Effector memory CD4-positive, alpha-beta T cell (primary cell): ENCODE data around the gene PCGF1.
A peak's percentile ranks its signal among the peaks of the same experiment; 100 is the strongest.

Source experiments
- DNase-seq, 3 donors: peaks; one replicate each; pipeline ENCODE4 v3.0.0-alpha.2; 2020
- H3K27ac ChIP-seq: 2 replicates; pipeline ENCODE4 v1.7.0; 2013; ENCODE audit warnings: mild to moderate bottlenecking, low read length, moderate library complexity; ENCODE audit not compliant: insufficient read depth, poor library complexity, severe bottlenecking
- H3K27me3 ChIP-seq: replicated peaks from 2 replicates; pipeline ENCODE4 v1.7.0; 2013; ENCODE audit warnings: mild to moderate bottlenecking, low read length; ENCODE audit not compliant: insufficient read depth, control insufficient read depth, poor library complexity, severe bottlenecking
- H3K36me3 ChIP-seq: 2 replicates; pipeline ENCODE4 v1.7.0; 2013; ENCODE audit warnings: mild to moderate bottlenecking, low read length, moderate library complexity; ENCODE audit not compliant: control insufficient read depth, insufficient read depth
- H3K4me1 ChIP-seq: 2 replicates; pipeline ENCODE4 v1.7.0; 2013; ENCODE audit warnings: low read length, mild to moderate bottlenecking; ENCODE audit not compliant: control insufficient read depth, insufficient read depth, poor library complexity, severe bottlenecking
- H3K4me3 ChIP-seq: 2 replicates; pipeline ENCODE4 v1.7.0; 2013; ENCODE audit warnings: low read length, low read depth, mild to moderate bottlenecking; ENCODE audit not compliant: insufficient read depth, poor library complexity, severe bottlenecking
- H3K9me3 ChIP-seq: 2 replicates; pipeline ENCODE4 v1.7.0; 2013; ENCODE audit warnings: mild to moderate bottlenecking, low read length, moderate library complexity; ENCODE audit not compliant: control insufficient read depth

PCGF1 gene

GRCh38 chr2:74515271-74515980, 7.9 kb upstream of the PCGF1 start:
- H3K27me3 ChIP-seq = peaks cover 58% of the 10 kb centered on the region
- H3K4me3 ChIP-seq = peak overlapping the region; percentile 58

GRCh38 chr2:74514368-74515270, 7.1 kb upstream of the PCGF1 start, which contains the start of gene TLX2:
TSS of gene TLX2 (plus strand) at chr2:74514450. CDS start at chr2:74514807, 357 bp downstream.
- Histone ChIP-seq H3K27ac (no peak within 1 kb of the TSS), H3K4me1 (peaks cover 36% of the 10 kb centered on the region), H3K9me3 (no peaks in the 10 kb centered on the region), H3K36me3 (no peaks in the 10 kb centered on the region), H3K4me3 (peak within 1 kb of the TSS; percentile 58), H3K27me3 (peaks cover 55% of the 10 kb centered on the region)
- DNase-seq = no peak

More at GRCh38 chr2:74515271-74515980, 7.9 kb upstream of the PCGF1 start:
- DNase-seq = no peak
- Histone ChIP-seq H3K27ac (no peak overlapping the region), H3K4me1 (peaks cover 36% of the 10 kb centered on the region), H3K9me3 (no peaks in the 10 kb centered on the region), H3K36me3 (no peaks in the 10 kb centered on the region)

GRCh38 chr2:74513605-74514367, 6.3 kb upstream of the PCGF1 start:
- peak overlapping the region; percentile 58 for H3K4me3 ChIP-seq

GRCh38 chr2:74512744-74513604, 5.5 kb upstream of the PCGF1 start:
- Histone ChIP-seq H3K36me3 (no peaks in the 10 kb centered on the region), H3K4me1 (peaks cover 39% of the 10 kb centered on the region), H3K9me3 (no peaks in the 10 kb centered on the region), H3K27ac (no peak overlapping the region), H3K4me3 (no peak overlapping the region), H3K27me3 (peaks cover 41% of the 10 kb centered on the region)
- no peak for DNase-seq

More at GRCh38 chr2:74513605-74514367, 6.3 kb upstream of the PCGF1 start:
- Histone ChIP-seq H3K27ac (no peak overlapping the region), H3K4me1 (peaks cover 36% of the 10 kb centered on the region), H3K9me3 (no peaks in the 10 kb centered on the region), H3K27me3 (peaks cover 47% of the 10 kb centered on the region), H3K36me3 (no peaks in the 10 kb centered on the region)
- no peak for DNase-seq

- no peak for DNase-seq
- no peak overlapping the region for H3K4me3 ChIP-seq
- peaks cover 46% of the 10 kb centered on the region for H3K4me1 ChIP-seq
- no peaks in the 10 kb centered on the region for H3K36me3 ChIP-seq
- peaks cover 26% of the 10 kb centered on the region for H3K27me3 ChIP-seq
- H3K9me3 ChIP-seq = no peaks in the 10 kb centered on the region
- no peak overlapping the region for H3K27ac ChIP-seq
Measured at GRCh38 chr2:74511104-74511989, 3.9 kb upstream of the PCGF1 start.

GRCh38 chr2:74510272-74510671, 2.8 kb upstream of the PCGF1 start:
- Histone ChIP-seq H3K4me3 (no peak overlapping the region), H3K27me3 (peaks cover 15% of the 10 kb centered on the region), H3K36me3 (peaks cover 8% of the 10 kb centered on the region), H3K9me3 (no peaks in the 10 kb centered on the region), H3K27ac (no peak overlapping the region), H3K4me1 (peaks cover 38% of the 10 kb centered on the region)
- no peak for DNase-seq

GRCh38 chr2:74507926-74508520, 528 bp upstream of the PCGF1 start:
- H3K27ac ChIP-seq = peak overlapping the region; percentile 97
- peaks cover 15% of the 10 kb centered on the region for H3K36me3 ChIP-seq
- peak overlapping the region; percentile 99 for H3K4me3 ChIP-seq
- no peaks in the 10 kb centered on the region for H3K9me3 ChIP-seq
- peaks cover 11% of the 10 kb centered on the region for H3K27me3 ChIP-seq
- no peak for DNase-seq
- H3K4me1 ChIP-seq = peaks cover 25% of the 10 kb centered on the region

GRCh38 chr2:74505448-74506246, 1.8 kb downstream of the PCGF1 start:
- Histone ChIP-seq H3K4me1 (peaks cover 31% of the 10 kb centered on the region), H3K36me3 (peaks cover 15% of the 10 kb centered on the region), H3K27ac (no peak overlapping the region), H3K27me3 (peaks cover 32% of the 10 kb centered on the region), H3K9me3 (no peaks in the 10 kb centered on the region), H3K4me3 (no peak overlapping the region)
- no peak for DNase-seq
